GM19328 (cell line): ENCODE data around the gene M1AP.

ENCODE experiments used
- ATAC-seq: cut with Tn5 transposase; IDR thresholded peaks from one replicate; pipeline ENCODE4 v1.9.1; 2021; ENCODE audit warnings: mild to moderate bottlenecking, moderate library complexity; ENCODE audit not compliant: unreplicated experiment

Gene M1AP

DNA sequence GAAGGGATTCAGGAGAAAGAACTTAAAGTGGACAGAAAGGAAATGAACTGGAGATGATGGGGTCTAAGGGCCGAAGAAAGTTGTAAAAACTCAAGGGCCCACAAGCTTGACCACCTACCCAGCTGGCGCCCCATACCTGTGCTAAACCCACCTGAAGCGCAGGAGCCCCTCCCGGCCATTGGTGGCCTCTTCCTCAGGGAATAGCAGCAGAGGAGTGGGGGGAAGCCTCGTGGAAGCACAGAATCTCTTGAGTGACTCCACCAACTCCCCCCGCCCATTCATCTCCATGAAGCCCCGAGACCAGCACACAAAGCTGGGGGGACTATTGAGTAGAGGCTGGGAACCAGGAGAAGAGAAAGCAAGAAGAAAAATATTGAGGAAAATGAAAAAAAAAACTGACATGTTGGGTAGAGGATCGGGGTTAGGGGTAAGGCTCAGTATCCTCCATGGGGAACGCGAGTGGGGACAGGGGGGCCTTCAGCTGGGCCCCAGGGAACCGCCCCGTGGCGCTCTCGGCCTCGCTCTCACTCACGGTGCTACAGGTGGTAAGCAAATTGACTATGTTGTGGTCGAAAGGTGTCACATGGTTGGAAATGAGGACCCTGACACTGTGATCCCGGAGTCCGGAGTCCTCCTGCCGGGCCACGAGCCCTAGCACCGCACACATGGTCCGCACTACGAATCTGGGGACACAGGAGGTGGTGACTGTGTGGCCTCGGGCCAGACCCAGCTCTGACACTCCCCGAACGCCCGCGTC, 119.4 kb downstream of the M1AP start:
- no peak for ATAC-seq

DNA sequence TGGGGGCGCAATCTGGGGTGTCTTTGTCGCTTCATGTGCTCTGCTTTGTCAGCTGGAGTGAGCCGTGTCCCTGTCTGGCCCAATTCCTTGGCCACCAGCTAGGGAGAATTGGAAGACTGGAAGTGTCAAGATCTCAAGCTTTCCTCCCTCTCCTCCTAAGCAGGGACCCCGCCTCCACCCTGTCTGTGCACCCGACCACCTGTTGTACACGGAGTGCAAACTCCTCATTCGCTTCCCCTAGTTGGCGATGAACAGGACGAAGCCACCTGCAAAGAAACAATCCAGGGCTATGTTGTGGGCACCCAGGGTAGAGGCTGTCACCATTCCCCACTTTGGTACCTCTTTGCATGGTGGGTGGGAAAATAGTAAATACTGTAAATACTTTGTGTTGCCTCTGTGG, 120.4 kb downstream of the M1AP start:
- no peak for ATAC-seq

DNA sequence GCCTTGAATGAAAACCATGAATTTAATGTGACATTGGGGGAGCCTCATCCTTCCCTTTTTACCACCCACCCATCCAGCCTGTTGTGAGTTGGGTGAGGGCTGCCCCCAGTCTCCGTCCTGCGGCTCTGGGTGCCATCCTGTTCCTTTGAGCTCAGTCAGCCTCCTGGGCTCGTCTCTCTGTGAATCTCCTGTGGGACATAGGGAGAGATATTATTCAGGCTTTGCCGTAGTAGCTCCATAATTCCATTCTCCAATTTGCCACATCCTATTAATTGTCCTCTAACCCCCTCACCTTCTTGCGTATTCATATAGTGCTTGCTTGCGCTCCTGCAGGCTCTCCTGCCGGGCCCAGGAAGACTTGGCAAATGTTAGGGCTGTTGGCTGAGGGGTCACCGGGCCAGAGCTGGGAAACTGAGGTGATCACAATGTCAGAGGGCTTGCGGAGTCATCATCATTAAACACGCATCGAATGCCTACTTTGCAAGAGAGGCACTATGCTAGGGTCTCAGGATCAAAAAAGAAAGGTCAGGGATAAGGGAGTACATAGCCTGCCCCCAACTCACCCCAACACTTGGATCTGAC, 121.4 kb downstream of the M1AP start:
- ATAC-seq = no peak

DNA sequence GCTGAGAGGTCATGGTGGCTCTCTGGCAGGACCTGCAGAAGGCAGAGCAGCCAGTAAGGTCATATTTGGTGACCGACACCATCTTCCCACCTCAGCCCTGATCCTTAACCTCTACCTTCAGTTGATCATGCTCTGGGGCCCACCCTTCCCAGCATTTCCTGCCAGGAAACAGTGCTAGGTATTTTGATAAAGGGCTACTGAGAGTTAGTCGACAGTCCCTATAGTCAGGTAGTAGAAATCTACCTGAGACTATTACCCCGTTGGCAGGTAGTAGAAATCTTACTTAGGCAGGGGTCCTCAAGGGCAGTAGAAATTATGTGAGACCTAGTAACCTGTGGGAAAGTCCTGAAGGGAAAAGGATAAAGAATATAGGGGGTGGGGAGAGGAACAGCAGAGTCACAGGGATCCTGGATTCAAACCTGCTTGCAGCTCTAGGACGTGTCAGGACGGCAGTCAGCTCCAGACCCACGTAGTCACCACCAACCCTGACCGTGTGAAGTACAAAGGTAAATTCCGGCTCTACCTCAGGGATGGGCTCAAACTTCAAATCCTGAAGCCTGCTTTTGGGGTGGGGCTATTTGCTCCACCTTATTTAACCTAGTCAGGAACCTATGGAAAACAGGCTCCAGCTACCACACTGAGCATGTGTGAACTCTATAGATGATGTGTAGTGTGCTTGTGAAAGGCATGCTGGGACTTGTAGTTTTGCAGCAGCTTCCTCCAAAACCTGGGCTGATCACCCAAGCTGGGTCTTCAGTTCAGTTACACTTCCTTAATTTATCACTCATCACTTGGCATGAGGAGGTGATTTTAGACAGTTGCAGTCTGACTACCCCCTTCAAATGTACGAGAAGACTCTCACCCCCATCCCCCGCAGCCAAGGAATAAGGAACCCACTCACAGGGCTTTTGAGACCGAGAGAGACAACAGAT, 122.1 kb downstream of the M1AP start, which contains the start of gene DQX1:
Gene DQX1, minus strand, starts transcription at position 515 of the 932 bp plus-strand sequence. Its CDS starts 502 bp downstream, at position 13.
- ATAC-seq = no peak

DNA sequence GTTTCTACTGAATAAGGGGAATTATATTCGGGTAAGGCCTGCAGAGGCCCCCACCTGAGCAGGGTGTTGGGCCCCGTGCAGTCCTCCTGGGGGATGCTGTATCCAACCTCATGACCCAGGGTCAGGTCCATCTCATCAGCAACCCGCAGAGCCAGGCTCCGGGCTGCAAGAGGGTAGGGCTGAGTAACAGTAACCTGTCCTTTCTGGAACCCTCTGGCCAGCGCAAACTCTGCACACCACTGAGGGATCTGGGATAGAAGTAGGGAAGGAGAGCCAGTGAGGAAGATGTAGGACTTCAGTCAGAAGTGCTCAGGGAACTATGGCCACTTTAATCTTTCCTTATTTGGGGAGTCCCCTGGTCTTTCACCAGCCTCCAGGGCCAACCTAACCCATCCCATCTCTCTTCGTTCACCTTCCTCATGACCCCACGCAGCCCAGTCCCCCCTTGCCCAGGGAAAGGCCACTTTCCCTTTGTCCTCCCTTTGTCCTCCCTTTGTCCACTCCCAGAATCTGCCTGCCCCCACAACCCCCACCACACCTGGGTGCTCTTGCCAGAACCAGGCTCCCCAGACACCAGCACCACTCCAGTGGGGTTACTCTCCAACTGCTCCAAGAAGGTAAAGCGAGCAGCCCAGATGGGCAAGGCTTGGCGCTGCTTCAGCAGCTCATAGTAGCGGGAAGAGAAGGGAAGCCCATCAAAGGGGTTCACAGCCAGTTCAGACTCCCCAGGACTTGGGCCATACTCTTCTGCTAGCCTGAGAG, 123.0 kb downstream of the M1AP start:
- no peak for ATAC-seq

DNA sequence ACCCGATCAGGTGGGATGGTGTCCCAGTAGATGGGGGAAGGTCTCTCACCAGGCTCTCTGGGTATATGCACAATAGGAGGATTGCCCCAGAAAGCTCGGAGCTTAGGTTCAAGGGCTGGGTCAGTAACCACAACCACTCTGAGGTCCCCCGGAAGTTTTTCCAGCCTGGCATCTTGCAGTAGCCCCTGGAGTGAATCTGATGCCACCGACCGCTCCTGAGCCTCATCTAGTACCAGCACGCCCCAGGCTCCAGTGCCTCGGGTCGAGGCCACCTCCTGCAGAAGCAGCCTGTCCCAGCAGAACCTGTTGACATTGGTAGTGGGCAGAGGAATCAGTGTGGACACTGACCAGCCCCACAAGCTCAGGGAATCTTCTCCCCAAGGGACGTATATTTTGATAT, 124.1 kb downstream of the M1AP start:
- ATAC-seq = no peak

DNA sequence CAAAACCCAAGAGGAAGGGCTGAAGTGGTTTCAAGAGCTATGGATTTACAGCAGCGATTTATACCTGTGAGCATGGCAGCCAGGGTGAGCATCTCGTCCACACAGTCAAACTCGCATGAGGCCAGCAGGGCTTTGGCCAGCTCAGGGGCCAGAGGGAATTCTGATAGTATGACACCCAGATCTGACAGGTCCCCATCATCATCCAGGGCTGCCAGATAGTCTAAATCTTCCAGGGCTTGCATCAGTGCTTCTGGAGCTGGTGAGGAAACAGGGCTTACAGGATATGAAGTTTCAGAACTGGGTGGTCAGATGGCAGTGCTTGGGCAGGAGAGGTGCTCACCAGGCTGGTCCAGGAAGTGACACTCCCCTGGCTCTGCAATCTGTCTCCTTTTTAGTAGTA, 125.6 kb downstream of the M1AP start:
- no peak for ATAC-seq

DNA sequence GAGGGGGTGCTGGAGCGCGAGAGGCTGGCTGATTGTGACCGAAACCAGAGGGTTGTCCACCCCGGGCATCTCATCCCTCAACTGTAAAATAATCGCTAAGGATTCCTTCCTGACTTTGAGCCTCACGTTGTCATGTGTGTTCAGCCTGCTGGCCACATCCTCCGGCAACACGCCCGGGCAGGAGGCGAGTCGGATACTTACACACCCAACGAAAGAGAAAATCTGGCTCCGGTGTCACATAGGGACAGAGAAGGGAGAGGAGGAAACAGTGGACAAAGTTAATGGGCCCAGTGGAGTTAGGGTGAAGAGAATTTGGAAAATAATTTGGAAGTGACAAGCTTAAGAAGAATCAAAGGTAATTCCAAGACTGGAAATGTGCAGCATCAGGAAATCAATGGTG, 131.5 kb downstream of the M1AP start:
- ATAC-seq = no peak

DNA sequence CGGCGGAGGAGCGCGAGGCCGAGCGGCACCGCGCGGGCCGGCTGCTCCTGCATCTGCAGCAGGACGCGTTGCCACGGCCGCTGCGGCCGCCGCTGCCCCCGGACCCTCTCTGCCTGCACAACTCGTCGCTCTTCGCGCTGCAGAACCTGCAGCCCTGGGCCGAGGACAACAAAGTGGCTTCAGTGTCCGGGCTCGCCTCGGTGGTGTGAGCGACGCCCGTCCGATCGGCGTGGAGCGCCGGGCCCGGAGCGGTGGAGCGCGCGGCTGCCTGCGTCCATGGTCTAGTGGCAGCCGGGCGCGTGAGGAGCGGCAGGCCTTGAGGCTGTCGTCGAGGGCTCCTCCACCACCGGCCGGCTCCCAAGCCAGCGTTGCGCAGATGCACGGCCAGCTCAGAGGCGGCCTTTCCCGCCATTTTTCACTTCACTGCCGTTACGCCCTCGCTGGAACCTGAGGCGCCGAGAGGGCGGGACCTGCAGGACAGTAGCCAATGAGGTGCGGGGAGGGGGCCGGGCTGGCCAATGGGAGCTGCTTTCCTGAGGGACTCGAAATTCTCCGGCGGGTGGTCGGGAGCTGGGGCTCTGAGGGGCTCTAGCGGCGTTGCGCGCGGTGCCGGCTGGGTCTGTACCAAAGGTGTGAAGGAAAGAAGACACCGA, 132.0 kb downstream of the M1AP start:
- no peak for ATAC-seq

DNA sequence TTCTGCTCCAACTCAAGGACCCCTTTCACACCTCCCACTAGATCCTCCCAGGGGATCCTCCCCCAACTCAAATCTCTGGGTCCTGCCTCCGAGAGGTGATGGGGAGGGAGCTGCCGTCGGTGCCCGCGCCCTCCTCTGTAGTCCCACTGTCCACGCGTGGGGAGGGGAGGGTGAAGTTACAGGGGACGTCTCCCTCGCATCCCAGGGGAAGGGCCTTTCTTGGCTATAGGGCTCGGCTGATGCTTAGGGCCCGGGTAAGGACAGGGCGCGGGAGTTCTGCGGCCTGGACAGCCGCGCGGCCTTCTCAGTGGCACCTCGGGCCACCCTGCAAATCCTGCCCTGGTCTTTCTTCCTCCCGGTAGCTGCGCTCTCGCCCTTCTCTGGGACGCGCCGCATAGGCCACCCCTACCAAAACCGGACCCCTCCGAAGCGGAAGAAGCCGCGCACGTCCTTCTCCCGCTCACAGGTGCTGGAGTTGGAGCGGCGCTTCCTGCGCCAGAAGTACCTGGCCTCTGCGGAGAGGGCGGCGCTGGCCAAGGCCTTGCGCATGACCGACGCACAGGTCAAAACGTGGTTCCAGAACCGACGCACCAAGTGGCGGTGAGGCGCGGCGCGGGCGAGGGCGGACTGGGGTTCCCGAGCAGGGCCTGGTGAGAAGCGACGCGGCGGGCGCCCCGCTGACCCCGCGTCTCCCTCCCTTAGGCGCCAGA, 132.7 kb downstream of the M1AP start:
- ATAC-seq = no peak

DNA sequence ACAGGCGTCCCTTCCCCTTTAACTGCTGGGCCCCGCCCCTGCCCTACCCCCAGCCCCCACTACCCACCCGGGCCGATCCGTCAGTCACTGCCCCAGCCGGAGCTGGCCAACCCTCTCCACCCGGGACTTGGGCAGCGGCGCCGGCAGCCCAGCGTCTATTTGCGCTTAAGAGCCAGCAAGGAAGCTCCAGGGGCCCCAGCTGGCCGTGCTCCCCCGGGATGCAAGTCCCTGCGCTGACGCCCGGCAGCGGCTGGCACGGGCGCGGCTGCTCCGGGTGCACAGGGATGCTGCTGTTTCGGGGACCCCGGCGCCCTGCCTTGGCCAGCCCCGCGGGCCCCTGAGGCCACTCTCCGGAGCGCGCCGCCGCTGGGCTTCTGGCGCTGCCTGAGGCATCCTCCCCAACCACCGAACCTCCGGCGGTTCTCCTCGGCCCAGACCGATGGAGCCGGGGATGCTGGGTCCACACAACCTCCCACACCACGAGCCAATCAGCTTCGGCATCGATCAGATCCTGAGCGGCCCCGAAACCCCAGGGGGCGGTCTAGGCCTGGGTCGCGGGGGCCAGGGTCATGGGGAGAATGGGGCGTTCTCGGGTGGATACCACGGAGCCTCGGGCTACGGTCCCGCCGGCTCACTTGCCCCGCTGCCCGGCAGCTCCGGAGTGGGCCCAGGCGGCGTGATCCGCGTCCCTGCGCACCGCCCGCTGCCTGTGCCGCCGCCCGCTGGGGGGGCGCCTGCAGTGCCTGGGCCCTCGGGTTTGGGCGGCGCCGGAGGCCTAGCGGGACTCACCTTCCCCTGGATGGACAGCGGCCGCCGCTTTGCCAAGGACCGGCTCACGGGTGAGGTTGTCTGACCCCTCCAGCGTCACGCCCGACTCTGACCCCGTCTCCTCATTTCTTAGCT, 133.5 kb downstream of the M1AP start, which contains the start of gene TLX2:
Gene TLX2, plus strand, starts transcription at position 83 of the 903 bp plus-strand sequence. Its CDS starts 357 bp downstream, at position 440.
- ATAC-seq = no peak

DNA sequence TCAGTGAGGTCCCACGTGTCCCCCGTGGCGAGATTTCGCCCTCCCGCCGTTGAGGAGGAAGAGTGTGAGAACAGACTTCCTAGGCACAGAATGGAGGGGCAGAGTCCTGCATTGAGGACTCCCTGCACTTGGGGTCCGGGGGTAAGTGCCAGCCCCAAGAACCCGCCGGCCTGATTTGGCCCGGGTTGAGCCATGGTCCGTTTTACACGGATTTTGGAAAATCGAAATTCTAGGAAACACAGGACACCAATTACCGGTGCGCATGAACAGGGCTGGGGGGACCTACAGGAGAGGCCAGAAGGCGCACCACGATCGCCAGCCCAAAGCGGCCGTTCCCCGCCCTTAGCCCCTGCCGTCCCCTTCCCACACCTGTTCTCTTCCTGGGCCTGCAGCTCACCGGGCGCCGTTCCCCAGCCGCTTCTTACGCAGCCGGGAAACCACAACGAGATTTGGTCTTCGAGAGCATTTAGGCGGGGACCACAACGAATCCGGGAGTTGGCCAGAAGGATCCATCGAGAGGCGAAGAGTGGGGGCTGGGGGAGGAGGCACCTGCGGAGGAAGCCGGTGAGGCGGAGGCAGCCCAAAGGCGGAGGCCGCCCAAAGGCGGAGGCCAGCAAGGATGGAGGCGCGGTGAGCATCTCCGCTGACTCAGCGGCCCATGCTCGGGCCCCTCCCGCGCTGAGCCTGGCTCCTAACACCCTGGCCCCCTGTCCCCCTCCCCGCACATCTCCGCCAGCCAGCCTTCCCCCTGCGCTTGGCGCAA, 134.3 kb downstream of the M1AP start:
- ATAC-seq = no peak

DNA sequence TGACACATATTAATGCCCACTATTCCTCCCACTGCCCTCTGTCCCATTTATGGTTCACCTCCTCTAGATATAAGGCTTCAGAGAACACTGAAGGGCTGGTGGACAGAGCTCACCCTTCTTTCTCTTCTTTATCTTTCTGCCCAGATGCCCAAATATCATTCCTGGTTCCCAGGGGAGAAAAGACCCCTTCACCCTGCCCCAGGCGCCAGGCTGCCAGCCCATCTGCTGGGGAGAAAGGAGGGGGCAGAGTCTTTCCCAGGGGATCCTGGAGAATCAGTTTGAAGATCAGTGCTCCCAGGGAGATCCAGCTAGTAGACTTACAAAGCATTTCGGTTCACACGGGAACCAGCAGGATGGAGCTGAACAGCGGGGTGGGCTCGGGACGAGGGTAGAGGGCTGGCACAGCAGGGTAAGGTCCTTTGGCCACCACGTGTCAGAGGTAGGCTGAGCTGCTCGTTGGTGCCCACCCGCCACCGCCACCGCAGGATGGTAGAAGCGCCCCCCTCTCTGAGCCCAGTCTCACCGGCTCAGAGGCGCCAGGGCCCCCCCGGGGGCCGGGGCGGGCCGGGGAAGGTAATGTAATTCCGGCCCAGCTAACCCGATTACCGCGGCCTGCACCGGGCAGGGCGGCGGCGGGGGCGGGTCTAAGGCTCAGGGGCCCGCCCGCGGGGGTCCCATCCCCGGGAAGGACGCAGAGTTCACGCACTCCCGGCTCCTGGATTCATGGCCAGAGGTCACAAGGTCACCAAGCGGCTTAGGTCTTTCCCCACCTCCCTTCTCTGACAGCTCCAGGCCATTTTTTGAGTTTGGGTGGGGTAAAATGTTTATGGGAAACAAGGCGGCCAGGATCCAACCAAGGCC, 135.2 kb downstream of the M1AP start:
- no peak for ATAC-seq

DNA sequence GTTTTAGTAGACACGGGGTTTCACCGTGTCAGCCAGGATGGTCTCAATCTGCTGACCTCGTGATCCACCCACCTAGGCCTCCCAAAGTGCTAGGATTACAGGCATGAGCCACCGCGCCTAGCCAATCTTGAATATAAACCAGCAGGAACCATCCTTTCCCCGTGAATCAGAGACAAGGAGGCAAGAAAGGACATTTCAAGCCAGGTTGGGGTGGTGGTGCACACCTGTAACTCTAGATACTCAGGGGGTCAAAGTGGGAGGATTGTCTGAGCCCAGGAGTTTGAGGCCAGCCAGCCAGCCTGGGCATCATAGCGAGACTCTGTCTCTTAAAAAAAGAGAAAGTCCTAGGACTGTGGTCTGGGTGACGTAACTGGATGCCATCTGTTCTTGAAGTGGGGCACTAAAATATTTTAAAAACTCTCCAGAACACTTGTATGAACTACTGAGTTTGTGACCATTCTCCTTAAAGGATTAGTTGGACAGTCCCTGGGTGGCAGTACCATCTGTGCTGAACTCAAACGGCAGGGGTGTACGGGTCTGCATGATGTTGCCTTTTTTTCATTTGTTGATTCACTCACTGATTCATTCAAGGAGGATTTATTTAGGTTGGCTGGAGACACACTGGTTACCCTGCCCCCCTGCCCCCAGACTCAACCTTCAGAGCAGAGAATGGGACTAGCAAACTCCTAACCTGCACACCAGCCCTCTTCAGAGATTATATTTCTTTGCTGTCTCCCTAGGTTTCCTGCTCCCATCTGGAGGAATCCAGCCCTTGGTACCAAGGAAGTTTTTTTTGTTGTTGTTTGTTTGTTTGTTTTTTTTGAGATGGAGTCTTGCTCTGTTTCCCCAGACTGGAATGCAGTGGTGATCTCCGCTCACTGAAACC, 136.8 kb downstream of the M1AP start:
- ATAC-seq = no peak

DNA sequence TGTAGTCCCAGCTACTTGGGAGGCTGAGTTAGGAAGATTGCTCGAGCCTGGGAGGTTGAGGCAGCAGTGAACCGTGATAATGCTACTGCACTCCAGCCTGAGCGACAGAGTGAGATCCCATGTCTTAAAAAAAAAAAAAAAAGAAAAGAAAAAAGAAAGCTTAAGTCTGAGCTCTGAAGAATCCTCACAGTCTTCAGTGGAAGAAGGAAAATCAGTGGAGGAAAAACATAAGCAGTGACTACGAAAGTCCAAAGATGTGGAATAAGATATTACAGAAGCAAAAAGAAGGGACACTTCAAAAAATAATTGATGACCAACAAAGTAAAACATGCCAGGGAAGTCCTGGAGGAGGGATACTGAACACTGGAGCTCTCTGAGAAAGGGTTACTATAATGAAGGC, 137.9 kb downstream of the M1AP start:
- ATAC-seq = no peak
